Measurements from ENCODE around the gene UST.
A peak's percentile ranks its signal among the peaks of the same experiment; 100 is the strongest.
"Not testable (repeated sequence)": the region's sequence is repeated elsewhere in the genome, so short reads cannot be mapped to it uniquely, and the experiment has no call there.

The UST gene

DNA sequence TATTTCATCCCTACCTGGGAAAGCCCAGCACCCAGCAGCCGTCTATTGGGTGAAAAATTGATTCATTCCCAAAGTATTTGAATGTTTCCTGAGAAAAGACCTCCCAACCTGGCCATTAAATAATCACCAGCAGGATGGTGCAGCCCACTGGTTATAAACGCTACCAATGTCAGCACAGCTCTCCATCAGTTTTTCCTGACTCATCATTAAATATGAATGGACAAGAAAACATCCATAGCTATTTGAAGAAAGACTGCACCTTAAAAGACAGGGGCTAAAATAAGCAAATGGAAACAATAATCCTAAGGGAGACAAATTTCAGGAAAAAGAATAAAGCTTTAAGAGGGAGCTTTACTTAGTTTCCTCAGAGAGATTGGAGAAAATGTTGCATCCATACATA, 261.9 kb downstream of the UST start:
- no peak for DNase-seq (ENCODE audit: low read depth)

DNA sequence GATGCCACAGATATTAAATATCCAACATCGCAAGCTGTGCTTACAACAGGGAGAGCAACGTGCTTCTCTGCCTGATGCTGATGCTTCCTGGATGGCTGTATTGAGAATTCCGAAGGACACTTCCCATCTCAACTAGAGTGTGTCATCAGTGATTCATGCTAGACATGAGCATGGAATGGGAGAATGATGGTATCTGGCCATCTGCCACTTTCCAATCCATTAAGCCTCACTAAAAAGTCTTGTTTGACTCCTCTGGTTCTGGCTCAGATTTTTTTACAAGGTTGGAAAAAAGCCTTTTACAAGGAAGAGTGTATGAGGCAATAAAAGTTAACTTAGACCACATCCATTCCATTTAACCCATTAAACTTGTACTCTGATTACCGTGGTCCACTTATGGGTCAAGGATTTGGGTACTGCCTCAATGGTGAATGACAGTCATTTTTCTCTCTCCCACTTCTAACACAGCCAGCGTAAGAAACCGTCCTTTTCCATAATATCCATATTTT, 265.3 kb downstream of the UST start:
- no peak for DNase-seq (ENCODE audit: low read depth)

DNA sequence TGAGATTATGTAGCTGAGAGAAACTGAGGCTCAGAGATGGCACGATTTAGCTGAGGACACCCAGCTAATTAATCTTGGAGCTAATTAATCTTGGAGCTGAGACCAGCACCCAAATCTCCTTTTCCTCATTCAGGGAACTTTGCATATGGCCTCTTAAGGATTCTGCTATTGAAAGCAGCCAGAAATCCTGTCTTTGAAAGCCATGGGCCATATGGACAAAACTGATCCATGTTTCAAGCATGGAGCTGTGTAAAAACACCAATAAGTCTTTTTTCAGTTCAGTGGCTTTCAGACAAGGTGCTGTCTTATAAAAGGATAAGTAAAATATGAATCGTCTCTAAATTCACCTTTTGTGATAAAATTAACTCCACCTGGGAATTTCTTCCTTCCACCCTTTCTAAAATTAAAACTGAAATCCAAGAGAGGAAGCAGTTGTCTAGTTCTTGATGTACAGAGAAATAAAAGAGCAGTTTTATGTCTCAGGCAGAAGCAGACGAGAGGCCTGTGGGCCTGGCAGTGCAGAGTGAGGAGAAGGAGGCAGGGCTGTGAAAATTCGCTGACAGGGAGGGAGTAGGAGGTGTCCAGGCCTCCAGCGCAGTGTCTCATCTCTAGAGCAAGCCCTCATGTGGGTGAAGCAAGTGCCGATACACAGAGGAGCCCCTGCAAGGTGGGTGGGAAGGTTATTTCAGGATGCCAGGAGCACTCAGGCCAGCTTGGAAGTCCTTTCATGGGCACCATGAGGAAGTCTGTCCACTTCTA, 266.9 kb downstream of the UST start:
- no peak for DNase-seq (ENCODE audit: low read depth)

DNA sequence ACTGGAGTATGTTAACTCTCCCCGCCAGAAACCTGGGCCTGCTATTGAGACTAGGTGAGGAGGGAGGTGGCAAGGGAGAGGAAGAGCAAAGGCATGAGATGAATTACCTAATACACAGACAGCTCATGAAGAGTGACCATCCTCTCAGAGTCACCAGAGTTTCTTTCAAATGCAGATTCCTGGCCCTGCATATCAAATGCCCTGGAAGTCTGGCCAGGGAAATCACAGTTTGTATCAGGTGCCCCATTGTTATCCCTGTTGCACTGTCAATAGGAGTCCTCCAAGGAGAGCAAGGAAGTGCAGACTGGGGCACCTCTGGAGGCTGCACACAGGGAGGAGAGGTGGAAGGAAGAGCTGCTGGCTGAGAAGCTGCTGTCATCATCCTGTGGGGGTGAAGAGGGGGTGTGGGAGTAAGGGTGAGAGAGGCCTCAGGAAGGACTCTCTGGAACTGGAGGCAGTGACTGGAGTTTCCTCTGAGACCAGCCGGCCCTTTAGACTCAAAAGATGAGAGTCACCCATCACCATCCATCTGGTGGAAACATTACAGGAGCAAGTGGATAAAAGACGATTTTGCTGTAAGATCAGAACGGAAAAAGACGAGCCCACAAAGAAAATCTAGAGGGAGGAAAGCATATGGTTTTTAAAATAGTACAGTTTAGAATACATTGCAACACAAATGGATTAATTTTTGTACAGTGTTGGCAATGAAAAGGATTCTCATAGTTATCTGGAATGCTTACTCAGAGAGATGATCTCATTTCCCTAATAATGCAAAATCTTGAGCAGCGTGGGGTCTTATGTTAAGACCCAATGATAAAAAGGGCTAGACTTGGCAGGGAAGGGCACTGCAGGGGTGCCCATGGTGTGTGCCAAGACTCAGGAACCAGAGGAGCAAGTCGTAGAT, 268.1 kb downstream of the UST start:
- no peak for DNase-seq (ENCODE audit: low read depth)

DNA sequence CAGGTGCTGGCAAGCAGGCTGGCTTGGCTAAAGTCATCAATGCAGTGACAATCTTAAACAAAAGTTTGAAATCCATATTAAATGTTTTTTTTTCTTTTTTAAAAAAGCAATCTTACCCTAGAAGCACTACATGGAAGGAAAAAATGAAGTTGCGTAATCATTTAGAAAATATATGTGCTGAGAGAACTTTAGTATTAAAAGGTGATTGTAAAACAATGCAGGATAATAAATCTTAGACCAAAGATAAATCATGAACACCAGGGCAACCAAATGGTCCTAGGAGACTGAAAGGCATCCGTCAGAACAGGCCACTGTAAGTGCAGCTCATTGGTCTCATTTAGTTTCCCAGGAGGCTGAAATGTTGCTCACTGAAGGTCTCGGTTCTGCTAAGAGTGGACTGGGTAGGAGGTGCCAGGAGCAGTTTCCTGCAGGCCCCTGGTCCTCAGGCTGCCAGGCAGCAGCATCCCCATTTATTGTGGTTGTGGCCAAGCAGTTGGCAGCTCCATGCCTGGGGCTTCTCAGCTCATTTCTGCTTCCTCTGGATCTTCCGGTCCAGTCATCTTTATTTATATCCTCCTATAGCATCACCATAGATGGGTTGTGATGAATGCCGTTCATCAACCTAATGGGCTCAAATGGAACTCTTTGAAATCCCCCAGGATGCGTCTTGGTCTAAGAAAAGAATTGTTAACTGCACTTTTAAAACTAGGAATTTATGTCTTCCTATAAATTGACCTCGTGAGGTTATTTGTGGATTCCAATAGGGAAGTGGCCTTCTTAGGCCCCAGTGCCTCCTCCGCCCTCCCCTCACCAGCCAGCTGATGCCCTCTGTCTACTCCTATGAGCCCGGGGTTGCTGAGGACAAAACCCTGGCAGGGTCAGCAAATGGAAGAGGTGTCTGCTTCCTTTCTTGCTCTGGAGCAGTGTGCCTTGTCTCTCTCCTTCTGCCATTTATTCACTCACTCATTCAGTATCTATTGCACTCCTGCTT, 269.0 kb downstream of the UST start:
- DNase-seq (ENCODE audit: low read depth), result no peak

DNA sequence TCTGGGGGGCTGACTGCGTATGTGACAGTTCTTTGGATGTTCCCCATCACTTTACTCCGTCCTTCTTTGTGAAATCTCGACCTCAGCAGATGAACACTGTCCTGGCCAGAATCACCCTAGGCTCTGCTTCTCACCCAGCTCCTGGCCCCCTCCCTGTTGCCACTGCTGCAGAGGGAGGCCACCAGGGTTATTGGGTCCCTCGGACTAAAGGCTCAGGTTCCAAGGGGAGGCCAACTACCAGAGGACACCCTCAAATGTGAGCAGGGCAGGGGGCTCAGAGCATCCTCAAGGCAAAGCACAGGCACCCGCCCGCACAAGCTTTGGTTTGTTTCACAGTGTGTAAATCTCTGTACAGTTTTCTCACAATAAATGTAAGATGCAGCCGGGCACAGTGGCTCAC, 269.9 kb downstream of the UST start:
- no peak for DNase-seq (ENCODE audit: low read depth)

DNA sequence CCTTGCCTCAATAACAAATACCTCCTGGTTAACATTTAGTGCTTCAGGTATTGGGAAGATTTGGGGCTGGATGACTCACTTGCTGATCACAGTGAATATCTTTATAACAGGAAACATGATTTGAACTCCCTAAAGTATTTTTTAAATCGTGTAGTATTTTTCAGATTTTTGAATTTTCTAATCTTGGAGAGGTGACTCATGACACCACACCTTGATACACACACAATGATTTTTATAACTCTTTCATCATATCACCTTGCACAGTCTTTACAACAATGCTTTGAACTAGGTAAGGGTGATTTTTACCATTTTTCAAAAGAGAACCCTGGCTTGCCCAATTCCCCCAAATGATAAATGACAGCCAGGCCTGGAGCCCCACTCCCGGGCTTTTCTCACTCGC, 273.5 kb downstream of the UST start:
- no peak for DNase-seq (ENCODE audit: low read depth)

DNA sequence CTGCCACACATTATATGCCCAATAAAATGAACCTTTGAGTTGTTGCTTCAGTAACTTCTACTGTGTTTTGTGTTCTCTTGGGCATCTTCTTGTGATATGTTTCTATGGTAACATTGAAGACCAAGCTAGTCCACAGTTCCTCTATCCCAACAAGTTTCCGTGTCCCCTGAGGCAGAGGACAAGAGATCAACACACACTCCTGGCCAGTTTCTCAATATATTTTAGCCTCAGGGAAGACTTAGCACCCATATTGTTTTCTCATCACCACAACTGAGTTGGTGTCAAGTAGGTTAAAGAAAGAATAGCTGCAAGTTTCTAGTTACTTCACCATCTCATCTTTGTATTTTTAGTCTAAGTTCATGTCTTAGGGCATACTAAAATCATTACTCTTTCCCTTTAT, 277.5 kb downstream of the UST start:
- no peak for DNase-seq (ENCODE audit: low read depth)

DNA sequence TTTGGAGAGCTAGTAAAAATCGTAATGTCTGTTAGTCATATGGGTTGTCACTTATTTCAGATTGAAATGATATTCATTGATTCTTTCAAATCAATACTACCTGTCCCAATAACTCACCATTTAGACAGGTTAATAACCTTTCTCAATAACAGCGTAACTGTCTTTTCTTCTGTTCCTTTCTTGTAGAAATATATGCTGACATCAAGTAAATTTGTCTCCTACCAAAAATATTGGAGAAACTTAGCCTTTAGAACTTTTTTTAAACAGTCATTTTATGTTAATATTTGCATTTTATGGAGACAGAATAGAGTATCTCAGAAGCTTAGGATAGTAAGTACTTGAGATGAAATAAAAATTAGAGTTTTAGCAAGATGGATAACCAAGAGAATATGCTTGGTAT, 278.2 kb downstream of the UST start:
- DNase-seq (ENCODE audit: low read depth), result no peak

DNA sequence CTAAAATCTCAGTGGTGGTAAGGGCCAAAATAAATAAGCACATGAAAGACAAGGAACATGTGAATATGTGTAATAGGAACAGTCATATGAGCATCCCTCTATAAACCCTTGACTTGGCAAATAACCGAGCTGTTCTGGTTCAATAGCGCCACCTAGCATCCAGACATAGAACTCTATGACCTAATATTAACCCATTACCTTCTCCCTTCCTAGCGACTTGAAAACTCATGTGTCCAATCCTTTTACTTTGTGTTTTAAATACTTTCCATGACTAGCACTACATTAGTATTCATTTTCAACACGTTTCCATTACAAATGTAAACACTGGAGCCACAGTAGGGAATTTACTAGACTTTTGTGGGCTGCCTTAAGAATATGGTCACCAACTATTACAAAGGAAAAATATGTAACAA, 279.7 kb downstream of the UST start:
- DNase-seq (ENCODE audit: low read depth), result no peak

DNA sequence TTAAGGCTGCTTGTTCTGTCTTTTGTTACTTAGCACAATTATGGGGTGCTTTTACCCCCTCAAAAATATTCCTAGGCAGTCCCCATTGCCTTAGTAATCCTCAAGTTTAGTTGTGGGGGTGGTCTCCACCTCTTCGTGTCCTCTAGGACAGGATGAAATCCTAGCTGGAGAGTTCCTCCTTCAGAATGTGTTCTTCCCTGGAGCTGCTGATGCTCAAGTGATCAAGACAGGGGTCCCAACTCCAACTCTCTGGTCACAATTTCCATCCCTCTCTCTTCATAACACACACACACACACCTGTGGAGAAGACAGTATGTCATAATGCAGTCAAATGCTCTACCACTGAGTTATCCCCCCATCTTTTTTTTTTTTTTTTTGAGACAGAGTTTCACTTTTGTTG, 280.7 kb downstream of the UST start:
- no peak for DNase-seq (ENCODE audit: low read depth)

DNA sequence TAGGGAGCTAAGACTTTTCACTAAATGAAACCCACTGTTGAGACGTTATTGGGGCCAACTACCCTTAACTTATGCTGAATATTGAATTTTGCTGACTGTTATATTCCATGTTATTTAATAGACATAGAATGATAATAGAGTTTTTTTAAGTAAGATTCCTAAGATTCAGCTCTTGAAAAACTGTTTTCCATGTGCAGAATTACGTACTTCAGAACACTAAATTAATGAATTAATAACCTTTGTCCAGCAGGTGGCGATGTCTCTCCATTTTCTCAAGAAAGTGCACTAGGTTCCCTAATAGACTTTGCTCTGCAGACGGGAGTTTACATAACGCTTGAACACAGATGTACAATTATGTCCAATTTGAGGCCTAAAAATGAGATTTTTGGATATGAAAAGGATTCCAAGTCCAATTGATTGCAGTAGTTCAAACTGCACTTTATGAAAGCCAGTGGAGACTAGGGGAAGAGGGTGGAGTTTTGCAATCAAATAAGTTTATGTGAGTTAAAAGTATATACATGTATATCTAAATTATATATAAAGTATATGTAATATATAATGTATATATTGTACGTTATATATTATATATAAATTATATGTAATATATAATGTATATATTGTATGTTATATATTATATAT, 282.1 kb downstream of the UST start:
- peak; percentile 48 for DNase-seq (ENCODE audit: low read depth)

DNA sequence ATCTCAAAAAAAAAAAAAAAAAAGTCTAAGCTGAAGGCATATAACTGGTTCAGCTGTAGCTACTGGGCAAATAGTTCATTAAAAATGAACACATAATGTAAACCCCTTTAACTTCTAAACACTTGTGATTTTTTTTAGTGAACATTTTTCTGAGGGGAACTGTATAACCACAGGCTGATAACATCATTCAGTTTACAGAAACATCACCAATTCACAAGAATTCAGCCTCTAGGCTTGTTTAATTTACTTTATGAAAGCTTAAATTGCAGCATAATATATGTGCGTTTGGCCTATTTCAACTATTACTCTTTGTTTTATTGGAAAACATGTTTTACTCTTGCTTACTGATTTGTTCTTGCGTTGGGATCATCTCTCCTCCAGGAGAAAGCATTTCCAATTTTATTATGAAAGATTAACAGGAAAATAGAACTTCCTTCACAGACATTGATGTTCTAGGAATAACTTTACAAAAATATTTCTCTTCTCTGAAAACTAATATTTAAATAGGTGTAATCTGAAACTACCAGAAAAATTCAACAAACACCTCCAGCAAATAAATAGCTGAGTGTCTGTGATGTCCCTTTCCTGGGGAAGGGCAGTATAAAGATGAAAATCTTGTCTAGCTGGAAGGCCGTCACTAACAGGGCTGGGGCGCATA, 284.5 kb downstream of the UST start:
- DNase-seq (ENCODE audit: low read depth), result no peak

DNA sequence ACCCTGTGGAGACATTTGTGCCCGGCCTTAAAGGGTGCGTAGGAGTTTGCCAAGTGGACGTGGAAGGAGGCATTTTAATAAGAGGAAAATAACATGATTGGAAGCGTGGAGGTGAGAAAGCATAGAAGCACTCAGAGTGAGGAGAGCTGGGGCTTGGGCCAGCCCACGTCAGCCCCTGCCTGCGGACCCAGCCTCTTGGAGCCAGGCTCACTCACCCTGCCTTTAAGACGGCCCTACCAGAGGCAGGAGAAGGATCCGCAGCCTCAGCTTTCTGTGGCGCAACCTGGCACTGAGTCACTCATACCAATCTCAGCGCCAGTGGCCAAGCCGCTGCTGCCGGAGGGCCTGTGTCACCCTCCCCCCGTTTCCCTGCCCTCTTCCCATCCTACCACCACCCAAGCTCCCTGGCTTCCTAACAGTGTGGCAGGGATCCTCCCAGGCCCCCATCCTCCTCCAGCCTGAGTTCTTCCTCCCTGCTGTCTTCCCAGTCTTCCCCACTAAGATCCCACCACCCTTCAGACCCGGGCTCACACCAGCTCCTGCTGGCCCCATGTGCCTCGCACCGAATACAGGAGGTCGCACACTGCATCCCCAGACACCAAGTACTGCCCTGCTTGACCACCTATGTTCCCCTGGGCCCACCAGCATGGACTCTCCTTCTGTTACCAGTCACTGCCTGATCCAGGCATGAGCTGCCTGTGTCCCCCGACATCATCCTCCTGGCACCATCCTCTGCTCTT, 285.2 kb downstream of the UST start:
- DNase-seq (ENCODE audit: low read depth), result no peak

DNA sequence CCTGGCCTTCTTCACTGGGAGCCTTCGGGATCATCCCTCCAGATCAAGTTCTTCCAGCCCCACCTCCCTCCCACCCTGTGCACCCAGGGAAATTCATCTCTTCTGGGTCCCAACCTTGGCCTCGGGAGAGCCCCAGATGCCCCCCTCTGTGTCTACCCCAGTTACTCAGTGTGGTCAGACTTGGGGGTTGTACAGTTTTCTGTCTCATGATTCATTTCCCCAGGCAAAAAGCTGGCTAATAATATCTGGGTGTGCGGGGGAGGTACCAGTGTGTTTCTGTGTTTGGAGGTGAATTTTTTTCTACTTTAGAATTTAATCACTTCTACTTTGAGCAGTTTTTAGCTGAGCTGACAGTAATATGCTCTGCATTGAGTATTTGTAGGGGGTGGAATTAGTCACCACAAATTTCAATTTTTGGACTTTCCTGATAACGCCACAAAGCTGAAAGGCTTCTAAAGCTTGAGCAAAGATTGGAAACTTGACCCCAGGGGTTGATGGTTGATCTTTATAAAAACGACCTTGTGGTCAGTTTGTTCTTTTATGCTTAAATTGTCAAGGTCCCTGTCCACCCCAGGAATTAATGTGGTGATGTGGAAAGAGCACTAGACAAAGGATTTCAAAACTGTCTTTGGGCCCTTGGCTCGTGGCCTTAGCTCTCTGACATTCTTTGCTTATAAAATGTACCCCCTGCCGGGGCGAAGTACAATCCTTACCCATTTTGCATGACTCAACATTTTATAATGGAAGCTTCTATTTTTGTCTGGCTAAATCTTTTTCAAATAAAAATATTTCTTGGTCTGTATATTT, 286.0 kb downstream of the UST start:
- no peak for DNase-seq (ENCODE audit: low read depth)

DNA sequence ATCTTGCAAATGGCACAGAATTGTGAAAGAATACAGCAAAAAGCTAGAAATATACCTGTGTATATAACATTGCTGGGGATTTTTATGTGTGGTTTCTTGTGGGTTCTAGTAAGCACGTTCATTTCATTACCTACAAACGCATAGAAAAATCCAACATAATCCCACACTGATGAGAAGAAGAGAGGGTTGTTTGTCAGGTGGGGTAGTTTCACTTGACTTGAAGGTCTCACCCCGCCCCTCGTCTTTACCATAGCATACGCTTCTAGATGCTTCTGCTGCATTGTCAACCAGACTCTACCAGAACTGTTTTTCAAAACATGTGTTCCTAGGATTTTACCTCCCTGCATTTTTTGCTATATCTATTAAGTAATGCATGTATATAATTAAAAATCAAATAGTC, 286.6 kb downstream of the UST start:
- no peak for DNase-seq (ENCODE audit: low read depth)

DNA sequence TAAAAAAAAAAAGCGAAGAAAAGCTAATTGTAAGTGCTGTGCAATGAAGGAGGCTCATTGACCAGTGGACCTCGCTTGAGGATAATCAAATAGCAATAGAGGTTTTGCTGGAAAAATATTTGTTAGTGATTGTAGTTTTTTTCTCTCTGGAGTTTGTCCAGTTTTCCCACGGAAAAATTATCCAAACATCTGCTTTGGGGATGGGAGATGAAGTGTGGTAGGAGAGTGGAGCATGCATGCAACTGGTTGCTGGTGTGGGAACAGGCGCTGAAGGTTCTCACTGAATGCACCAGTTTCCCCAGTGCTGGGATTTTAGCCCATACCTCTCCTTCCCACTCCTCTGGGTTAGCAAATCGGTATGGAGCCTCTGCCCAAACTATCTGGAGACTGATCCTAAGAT, 288.9 kb downstream of the UST start:
- DNase-seq (ENCODE audit: low read depth), result no peak

DNA sequence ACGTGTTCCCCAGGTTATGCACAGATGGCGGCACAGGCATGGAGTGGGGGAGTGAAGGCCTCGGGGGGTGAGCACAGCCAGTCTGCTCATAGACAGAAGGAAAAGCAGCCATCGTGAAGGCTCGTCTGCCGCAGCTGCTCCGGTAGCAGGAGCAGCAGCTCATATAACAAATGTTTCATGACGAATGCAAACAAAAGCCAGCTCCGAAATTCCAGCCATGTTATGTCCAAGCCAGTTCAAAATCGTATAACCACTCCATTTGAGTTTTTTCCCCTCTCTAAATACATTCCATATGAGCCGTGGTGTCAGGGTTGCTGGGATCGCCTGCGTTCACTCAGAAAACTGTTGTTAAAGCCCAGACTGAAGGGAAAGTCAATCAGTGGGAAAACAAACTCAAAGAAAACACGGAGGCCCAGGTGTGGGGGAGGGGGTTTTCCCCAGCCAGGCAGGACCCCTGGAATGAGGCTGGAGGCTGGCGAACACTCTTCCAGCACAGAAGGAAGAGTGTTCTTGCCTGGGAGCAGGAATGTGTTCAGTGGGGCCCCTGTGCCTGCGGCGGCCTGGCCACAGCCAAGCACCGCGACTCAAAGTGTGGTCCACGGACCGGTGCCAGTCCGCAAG, 290.3 kb downstream of the UST start:
- DNase-seq (ENCODE audit: low read depth), result no peak

DNA sequence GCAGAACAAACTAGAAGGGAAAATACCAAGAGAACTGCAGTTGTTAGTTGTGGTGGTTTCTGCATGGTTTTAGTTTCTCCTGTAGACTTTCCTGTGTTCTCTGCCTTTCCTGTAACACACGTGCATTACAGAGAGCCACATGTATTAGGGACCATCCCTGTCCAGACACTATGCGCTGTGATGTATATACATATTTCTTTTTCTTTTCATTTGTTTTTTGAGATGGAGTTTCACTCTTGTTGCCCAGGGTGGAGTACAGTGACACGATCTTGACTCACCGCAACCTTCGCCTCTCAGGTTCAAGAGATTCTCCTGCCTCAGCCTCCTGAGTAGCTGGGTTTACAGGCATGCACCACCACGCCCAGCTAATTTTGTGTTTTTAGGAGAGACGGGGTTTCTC, 292.2 kb downstream of the UST start:
- not testable (repeated sequence) for DNase-seq (ENCODE audit: low read depth)

Data from stimulated activated CD8-positive, alpha-beta memory T cell treated with anti-CD3 and anti-CD28 coated beads, Interleukin-15, amount 100 ng/mL, for 1 hour (primary cell).